IPS-18c (cell line): ENCODE results near the gene TMEM203.
A peak's percentile ranks its signal among the peaks of the same experiment; 100 is the strongest.

Experiments used
- H3K4me3 ChIP-seq: 2 replicates; pipeline ENCODE4 v1.7.0; 2013; ENCODE audit warnings: low read depth, mild to moderate bottlenecking, low read length, moderate library complexity; ENCODE audit not compliant: insufficient read depth
- H3K9me3 ChIP-seq: one replicate; pipeline ENCODE4 v1.6.1; 2013; ENCODE audit warnings: mild to moderate bottlenecking, low read length, moderate library complexity; ENCODE audit not compliant: control insufficient read depth, insufficient read depth

Gene TMEM203, protein sequence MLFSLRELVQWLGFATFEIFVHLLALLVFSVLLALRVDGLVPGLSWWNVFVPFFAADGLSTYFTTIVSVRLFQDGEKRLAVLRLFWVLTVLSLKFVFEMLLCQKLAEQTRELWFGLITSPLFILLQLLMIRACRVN

DNA sequence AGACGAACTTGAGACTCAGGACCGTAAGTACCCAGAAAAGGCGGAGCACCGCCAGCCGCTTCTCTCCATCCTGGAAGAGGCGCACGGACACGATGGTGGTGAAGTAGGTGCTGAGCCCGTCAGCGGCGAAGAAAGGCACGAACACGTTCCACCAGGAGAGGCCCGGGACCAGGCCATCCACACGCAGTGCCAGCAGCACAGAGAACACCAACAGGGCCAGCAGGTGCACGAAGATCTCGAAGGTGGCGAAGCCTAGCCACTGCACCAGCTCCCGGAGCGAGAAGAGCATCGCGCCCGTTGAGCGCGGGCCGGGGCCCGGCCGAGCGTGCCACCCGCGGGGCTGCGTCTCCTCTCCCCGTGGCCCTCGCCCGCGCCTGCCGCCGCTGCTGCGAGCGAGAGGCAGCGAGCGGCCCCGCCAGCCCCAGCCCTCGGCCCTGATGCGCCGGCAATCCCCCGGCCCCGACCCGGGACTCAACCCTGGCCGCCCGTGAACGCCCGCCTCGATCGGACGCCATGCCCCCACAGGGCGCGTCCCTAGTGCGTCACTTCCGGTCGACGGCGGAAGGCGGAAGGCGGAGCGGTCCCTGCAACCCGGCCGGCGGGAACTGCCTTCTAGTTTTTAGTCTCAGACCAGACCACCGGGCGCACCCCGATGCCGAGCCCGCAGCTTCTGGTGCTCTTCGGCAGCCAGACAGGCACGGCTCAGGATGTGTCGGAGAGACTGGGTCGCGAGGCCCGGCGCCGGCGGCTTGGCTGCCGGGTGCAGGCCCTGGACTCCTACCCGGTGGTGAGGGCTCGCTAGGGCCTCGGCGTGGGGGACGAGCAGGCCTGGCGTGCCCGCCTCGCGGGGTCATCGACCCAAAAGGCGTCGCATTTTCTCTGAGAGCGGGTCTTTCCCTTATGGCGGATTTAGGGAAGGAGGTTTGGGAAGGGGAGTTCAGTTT is at the start of gene TMEM203, which contains the start of gene NDOR1:
Gene TMEM203 (minus strand): TSS at position 523 of the 944 bp plus-strand sequence. CDS start 234 bp downstream, at position 289.
Gene NDOR1 (plus strand): TSS at position 575 of the 944 bp plus-strand sequence. CDS start 78 bp downstream, at position 653.
- H3K4me3 ChIP-seq, result peak within 1 kb of the TSS; percentile 68
- H3K9me3 ChIP-seq, result no peaks in the 10 kb centered on the region

DNA sequence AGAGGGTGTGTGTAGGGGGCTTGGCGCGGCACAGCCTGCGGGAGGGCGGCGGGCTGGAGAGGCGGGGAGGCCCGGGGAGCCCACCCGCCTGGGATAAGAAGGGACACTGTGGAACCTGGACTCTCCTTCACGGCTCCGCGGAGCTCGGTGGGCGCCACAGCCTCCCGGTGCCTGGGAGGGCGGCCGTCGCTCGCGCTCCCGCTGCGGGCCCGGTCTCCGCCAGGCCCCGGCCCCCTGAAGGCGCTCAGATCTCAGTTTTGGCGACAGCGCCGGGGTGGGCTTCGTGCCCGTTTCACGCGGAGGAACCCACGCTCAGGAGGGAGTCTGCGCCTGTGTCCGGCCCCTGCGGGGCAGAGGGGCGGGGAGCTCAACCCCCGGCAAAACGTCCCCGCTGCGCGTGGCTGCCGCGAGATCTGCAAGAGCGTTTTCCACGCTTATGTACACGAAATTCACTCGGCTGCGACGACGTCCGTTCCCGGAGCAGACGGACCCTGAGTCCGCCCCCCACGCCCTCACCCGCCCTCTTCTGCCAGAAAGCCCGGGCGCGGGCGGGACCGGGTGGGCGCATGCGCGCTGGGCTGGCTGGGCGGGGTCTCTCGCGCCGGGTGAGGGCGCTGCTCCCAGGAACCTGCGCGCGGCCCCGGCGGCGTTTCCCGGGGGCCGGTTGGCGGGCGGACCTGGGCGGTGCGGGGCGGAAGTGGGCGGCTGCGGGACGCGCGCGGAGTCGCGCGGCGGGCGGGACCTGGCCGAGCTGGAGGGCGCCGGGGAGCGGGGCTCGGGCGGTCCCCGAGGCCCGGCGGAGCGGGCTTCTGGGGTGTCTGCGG is 49.4 kb upstream of the TMEM203 start, which contains the start of gene NELFB:
Gene NELFB (plus strand): TSS at position 704 of the 824 bp plus-strand sequence.
- H3K9me3 ChIP-seq, result no peaks in the 10 kb centered on the region
- peak within 1 kb of the TSS; percentile 89 for H3K4me3 ChIP-seq

DNA sequence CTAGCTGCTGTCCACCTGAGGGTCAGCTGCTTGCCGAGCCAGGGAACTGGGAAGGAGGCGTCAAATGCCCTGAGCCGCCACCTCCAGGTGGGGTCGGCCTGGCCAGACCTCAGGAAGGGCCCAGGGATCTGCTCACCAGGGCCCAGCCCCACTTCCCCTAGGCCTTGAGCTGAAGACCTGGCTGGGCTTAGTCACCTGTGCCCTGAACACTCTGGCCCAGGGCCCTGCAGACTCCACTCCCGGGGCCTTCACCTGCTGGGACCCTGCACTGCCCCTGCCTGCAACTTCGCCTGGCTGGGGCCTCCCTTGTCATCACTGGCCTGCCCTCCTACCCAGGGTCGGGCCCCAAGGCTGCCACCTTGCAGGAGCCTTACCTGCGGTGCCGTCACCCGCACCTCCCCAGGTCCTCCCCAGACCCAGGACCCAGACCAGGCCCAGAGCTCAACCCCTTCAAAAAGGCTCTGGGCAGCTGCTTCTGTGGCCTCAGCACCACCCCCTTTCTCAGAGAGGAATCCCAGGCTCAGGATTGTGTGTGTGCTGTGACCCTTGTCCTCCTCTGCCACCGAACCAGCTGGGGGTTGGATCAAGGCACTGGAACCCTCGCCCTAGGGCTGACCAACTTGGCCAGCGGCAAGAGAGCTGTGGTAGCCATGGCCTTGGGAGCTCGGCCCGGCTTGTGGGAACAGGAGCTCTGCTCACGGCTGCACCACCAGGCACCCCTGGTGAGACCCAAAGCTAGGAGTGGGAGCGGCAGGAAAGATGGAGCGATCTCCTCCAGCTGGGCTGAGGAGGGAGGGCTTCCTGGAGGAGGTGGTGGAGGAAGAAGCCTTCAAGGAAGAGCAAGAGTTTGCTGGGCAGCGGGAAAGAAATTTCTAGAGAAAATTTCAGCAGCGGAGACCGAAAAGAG is 48.5 kb upstream of the TMEM203 start:
- Histone ChIP-seq H3K9me3 (no peaks in the 10 kb centered on the region), H3K4me3 (peak overlapping the region; percentile 76)

DNA sequence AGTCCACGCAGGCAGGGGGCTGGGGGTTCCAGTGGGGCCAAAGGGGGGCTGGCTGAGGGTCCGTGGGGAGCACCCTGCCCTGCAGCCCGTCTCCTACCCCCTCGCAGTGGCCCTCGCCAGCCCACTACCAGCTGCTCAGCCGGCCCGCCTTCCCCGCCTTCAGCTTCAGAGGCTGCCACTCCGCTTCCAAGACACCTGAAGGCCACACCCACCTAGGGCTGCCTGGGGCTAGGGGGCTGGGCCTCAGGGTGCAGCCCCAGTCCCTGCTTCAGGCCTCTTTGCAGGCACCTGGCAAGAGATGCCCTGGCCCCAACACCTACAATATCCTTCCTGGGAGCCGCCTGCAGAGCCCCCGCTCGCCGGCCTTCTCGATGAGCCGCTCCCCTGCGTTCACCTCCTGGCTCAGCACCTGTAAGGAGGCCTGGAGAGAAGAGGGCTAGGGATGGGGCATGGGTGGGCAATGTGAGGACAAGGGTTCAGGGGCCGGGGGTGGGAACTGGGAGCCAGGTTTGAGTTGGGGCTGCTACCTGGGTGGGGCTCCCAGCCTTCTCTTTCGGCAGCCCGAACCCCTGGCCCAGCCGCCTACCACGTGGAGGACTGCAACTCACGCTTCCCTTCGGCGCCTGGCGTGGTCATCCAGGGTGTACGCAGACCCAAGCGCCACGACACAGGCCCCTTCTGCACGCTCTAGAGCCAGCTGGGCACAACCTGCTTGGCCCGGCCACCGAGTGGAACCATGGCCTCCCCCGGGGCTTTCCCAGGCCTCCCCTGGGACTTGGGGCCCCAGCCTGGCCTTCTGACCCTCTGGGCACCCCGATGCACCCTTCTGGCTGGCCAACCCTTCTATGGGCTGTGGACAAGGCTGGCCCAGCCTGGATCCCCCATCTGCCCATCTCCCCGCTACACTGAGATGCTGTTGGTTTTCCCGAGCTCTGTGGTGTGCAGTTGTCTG is 47.4 kb upstream of the TMEM203 start:
- Histone ChIP-seq H3K9me3 (peaks cover 2% of the 10 kb centered on the region), H3K4me3 (no peak overlapping the region)

DNA sequence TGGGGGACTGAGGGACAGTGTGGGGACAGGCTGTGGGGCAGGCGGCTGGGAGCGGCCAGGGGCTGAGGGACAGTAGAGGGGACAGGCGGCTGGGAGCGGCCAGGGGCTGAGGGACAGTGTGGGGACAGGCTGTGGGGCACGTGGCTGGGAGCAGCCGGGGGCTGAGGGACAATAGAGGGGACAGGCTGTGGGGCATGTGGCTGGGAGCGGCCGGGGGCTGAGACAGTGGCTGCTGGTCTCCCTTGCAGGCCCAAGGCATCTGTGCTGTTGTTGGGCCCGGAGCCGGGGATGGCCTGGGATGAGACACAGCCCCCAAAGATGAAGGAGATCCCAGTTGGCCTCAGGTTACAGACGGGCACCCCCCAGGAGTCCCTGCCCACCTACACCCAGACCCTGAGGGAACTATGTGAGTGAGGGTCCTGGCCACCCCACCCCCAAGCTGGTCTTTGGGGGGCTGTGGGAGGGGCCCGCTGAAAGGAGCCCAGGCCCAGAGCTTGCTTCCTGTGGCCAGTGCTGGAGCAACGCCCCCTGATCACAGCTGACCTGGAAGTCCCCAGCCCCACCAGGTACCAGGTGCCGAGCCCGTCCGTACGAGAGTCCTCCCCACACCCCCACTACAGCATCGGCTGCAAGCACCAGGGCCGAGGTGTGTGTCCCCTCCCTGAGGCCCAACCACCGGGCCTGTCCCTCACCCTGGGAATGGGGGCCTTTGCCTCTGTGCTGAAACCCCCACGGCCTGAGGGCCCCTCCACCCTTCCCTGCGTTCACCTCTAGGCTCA is 46.2 kb upstream of the TMEM203 start:
- Histone ChIP-seq H3K9me3 (peaks cover 2% of the 10 kb centered on the region), H3K4me3 (no peak overlapping the region)

DNA sequence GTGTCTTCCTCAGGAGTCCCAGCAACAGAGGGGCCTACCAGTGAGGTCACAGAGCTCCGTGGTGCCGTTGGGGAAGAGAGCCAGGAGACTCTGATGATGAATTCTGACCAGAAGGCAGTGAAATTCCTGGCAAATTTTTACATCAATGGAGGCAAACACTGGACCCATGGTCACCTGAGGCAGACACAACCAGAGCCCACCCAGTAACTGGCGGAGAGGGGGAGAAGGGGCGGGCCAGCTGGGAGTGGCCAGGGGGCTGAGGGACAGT is 45.7 kb upstream of the TMEM203 start, which contains the start of gene STPG3:
Gene STPG3 (plus strand): TSS at position 93 of the 268 bp plus-strand sequence. CDS start 1 bp downstream, at position 94.
- Histone ChIP-seq H3K9me3 (peaks cover 2% of the 10 kb centered on the region), H3K4me3 (no peak within 1 kb of the TSS)

DNA sequence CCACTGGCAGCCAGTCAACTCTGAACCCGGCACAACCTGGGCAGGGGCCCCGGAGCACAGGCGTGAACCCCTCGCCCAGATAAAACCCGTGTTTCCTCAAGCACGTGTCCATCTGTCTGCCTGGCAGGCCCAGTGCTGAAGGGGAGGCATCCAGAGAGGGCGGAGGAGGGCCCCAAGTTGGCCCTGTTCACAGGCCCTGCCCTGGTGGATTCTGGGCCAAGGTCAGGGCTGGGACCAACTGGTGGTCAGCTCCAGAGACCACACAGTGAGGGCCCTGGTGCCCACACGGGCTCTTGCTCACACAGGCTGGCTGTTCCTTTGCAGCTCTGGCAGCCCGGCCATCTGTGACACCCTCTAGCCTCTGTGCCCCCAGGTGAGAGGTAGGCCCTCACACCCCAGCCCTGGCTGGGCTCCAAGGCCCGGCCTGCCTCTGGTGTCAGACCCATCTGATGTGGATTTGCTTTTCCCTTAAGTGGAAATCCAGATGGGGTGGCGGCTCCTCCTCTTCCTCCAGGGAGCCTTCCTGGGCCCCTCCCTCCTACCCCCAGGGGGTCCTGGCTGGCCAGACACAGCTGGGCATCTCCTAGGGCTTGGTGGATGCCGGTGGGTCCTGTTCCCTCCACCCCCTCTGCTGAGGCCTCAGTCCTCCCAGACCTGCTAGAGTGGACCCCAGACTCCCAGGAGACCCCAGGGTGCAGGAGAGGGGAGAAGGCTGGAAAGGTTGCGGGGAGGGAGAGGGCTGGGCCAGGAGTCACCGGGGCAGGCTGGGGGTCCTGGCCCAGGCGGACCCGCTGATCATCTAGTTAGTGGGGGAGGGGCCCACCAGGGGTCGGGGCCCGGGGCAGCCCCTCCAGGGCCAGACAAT is 45.1 kb upstream of the TMEM203 start:
- Histone ChIP-seq H3K9me3 (peaks cover 2% of the 10 kb centered on the region), H3K4me3 (no peak overlapping the region)

DNA sequence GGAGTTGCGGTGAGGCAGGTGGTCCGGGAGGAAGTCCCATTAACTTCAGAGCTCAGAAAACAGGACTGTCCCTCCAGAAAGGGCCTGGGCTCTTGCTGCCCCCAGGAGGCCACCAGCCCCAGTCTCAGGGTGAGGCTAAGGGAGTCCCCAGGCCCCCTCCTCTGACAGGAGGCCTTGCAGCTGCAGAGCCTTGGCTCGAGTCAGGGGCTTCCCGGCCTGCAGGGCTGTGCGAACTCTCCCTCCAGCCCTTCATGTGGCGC is 42.4 kb upstream of the TMEM203 start:
- H3K4me3 ChIP-seq, result no peak overlapping the region

DNA sequence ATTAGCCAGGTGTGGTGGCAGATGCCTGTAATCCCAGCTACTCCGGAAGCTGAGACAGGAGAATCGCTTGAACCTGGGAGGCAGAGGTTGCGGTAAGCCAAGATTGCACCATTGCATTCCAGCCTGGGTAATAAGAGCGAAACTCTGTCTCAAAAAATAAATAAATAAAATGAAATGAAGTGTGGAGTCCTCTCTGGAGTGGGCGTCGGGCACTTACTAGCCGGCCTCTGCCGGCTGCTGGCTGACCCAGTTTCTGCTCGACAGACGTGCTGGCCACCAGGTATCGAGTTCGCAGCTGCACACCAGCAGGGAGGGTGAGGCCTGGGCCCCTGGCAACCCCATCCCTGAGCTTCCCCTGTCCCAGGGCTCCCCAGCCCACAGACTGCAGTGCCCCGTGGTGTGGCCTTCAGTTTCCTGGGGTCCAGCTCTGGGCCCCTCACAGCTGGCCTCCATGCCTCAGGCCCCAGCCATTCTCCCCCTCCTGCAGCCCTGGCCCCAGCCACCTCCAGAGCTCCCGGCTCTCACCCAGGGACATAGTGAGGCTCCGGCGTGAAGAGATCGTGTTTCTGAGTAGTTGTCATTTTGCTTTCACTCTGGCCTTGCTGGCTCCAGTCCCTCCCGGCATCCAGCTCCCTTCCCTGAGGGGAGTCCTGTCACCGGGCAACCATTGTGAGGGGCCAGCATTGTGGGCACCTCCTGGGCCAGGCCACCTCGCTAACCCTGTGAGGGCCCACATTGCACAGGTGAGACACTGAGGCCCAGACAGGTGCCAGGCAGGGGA is 41.9 kb upstream of the TMEM203 start:
- Histone ChIP-seq H3K4me3 (no peak overlapping the region), H3K9me3 (peaks cover 2% of the 10 kb centered on the region)

More for the DNA sequence above, 42.4 kb upstream of the TMEM203 start:
- H3K9me3 ChIP-seq, result peaks cover 2% of the 10 kb centered on the region

DNA sequence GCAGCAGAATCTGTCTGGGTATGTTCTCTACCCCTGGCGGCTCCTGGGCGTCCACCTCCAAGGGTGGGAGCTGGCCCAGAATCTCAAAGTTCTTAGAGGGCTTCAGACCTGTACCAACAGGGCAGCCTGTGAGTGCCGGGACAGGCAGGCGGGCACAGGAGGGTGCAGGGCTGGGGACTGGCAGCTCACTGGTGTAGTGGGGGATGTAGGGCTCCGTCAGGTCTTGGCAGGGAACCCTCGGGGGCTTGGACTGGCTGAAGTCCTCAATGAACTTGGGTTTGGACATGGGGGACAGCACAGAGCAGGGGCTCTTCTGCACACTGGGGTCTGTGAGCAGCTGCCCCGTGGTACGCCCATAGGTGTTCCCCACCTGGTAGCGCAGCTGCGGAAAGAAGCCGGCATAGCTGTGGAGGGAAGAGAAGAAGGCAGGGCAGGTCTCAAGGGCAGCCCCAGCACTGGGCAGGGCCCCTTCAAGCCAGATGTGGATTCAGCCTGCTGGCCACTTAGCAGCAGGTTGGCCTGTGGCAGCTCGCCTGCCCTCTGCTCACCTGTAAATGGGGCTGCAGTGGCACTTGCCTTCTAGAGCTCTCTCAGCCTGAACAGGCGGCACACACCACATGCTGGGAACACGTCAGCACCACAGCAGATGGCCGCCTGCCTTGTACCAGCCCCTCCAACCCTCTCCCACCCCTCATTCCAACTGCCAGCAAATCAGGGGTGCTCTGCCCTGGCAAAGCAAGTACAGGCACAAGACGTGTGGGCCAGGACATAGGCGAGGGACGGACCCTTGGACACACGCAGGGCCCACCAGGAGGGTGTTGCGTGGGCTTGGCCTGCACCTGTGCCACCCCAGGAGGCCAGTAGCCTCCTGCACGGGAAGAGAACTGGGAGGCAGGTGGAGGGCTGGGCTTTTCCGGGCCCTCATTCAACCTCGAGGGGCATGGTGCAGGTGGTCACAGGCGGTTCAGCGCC is 40.3 kb upstream of the TMEM203 start:
- Histone ChIP-seq H3K9me3 (peaks cover 2% of the 10 kb centered on the region), H3K4me3 (no peak overlapping the region)

DNA sequence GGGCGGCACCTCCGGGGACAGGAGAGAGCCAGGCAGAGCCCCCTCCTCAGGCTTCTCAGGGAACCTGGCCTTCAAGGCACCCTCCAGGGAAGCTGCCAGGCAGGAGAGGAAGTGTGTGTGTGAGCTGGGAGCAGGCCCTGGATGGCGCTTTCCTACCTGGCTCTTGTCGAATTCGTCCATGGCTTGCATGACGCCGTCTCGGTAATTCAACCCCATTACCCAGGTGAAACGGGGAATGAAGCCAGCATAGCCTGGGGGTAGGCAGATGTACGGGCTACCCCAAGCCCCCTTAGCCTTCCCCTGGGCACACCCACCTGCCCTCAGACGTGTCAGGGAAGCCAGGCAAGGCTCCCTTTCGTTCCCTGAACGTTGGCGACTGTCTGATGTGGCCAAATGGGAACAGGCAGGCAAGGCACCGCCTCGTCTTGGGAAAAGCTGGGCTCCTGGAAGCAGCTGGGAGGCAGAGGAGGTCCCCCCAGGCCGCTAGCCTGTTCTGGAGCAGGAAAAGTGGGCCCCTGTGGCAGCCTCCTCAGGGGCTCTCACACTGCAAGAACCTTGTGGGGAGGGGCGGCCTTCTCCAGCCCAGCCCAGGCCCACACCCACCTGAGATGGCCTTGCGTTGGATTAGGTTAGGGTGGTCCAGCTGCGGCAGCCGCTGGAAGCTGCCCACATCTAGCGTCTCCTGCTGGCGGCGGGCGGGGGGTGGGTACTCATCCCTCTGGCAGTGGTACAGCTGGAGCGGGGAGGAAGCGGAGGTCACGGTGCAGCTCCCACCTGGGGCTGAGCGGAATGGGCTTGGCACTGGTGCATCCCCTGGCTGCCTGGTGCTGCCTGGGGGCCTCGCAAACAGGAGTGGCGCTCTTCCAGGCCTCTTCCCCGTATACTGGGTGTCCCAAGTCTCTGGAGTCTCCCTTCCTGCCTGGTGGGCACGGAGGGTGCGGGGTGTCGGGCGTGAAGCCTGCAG is 39.3 kb upstream of the TMEM203 start:
- H3K4me3 ChIP-seq, result no peak overlapping the region
- H3K9me3 ChIP-seq, result peaks cover 2% of the 10 kb centered on the region
